Activated CD4-positive, alpha-beta T cell treated with anti-CD3 and anti-CD28 coated beads, Interleukin-2, Interleukin-6, amounts not matched to agents 100 ng/mL and 50 ng/mL, durations not matched to agents 16 hours and 8 hours (primary cell): ENCODE results near the gene SLC25A5.
A peak's percentile ranks its signal among the peaks of the same experiment; 100 is the strongest.
"Not testable (repeated sequence)": the region's sequence is repeated elsewhere in the genome, so short reads cannot be mapped to it uniquely, and the experiment has no call there.

Source experiments
- DNase-seq: peaks from one replicate; pipeline ENCODE4 v3.0.0-alpha.2; 2020

Gene SLC25A5

DNA sequence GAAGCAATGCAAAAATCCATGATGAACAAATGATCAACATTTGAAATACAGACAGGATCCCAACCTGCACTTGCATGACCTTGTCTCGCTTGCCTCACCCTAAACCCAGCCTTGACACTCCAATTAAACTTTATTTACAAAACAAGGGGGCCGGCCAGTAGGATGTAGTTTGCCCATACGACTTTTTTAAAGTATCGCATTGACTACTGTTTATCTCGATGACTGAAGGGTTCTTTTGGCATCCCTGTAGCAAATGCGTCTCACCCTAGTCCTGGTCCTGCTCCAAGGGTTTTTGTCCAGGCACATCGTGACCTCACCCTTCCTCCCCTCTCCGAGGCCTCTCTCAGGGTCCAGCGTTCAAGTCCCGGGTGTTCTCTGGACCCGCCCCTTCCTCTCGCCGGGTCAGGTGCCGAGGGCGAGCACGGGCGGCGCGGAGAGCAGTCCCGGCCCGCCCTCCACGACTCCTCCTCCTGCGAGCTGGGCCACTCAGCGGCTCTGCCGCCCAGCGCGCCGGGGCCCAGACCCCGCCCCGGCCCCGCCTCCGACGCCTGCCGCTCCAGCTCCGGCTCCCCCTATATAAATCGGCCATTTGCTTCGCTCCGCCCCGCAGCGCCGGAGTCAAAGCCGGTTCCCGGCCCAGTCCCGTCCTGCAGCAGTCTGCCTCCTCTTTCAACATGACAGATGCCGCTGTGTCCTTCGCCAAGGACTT, at the start of gene SLC25A5:
Gene SLC25A5 (plus strand): TSS at position 603 of the 709 bp plus-strand sequence. CDS start 72 bp downstream, at position 675.
- DNase-seq, result peak; percentile 89

DNA sequence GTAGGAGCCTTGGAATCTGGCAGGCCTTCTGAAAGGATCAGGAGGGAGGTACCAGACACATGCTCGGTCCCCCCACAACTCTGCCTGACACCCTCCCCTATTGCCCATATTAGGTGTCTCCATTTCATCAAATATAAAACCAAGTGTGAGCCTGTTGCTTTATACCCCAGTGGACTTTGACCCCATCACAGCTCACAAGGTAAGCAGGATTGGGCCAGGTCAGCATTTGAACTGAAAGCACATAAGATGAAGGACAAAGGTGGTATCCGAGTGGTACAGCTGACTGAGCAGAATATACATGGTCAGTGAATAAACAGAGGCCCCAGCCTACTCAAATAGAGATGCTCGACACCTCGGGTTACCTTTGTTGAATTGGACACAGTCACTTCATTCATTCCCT, 49.1 kb upstream of the SLC25A5 start:
- DNase-seq, result no peak

DNA sequence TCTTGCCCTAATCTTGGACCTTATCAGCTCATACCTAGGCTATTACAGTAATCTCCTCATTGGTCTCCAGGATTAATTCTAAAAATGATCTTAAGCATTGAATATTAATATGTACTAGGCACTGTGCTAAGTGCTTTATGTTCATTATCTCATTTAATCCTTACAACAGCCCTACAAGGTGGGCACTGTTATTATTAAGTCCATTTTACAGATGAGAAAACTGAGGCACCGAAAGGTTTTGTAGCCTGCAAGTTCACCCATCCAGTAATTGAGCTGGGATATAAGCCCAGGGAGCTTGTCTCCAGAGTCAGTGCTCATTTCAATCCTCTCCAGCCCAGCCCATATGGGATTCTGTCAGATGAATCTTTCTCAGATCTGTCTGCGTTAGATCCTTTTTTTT, 48.3 kb upstream of the SLC25A5 start:
- DNase-seq, result no peak

DNA sequence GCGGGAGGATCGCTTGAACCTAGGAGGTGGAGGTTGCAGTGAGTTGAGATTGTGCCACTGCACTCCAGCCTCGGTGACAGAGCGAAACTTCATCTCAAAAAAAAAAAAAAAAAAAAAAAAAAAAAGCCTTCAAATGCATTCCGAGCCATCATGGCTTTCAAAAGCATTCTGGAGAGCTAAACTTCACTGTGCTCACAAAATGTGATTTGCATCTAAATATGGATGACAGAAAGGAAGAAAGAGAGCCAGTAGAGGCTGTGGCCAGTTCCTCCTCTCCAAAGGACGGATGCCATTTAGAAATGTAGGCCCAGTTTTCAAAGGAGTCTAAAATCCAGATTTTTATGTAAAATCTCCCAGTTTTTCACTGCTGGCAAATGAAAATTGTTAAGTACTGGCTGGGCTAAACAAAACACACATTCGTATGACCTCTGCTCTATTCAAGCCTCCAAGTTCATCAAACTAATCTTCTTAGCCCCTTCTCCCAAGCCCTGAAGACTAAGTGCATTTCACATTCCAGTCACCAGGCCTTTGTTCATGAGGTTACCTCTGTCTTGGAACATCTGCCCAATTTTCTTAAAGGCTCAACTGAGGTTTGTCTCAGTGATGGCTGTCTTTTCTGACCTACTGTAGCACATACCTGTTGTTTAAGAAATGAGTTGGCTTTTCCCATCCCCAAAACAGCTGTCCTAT, 47.1 kb upstream of the SLC25A5 start:
- no peak for DNase-seq

DNA sequence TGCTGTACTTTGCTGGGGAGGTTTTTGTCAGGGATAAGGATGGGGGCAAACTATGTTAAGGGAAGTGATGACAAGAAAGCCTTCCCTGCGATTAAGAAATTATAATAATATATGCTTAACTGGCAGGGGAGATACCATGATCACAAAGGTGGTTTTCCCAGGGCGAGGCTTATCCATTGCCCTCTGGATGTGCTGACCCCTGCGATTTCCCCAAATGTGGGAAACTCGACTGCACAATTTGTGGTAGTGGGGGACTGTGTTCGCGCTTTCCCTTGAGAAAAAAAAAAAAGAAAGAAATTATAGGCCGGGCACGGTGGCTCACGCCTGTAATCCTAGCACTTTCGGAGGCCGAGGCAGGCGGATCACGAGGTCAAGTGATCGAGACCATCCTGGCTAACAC, 44.6 kb upstream of the SLC25A5 start:
- no peak for DNase-seq

DNA sequence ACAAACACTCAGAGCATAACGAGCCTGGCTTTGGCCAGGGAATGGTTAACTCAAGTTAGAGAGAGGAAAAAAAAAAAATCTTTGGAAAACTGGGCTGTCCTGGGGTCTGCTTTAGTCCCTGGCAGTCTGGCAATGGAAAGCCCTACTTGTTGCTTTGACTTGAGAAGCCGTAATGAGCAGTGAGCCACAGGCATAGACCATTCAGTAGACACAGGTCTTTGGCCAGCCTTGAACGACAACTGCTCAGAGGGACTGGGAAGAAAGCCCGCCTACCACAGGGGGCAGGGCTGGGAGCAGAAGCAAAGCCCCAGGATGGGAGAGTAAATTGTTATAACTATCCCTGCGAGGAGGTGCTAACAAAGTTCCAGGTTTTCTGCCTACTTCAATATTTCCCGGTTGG, 43.2 kb upstream of the SLC25A5 start:
- DNase-seq, result no peak

DNA sequence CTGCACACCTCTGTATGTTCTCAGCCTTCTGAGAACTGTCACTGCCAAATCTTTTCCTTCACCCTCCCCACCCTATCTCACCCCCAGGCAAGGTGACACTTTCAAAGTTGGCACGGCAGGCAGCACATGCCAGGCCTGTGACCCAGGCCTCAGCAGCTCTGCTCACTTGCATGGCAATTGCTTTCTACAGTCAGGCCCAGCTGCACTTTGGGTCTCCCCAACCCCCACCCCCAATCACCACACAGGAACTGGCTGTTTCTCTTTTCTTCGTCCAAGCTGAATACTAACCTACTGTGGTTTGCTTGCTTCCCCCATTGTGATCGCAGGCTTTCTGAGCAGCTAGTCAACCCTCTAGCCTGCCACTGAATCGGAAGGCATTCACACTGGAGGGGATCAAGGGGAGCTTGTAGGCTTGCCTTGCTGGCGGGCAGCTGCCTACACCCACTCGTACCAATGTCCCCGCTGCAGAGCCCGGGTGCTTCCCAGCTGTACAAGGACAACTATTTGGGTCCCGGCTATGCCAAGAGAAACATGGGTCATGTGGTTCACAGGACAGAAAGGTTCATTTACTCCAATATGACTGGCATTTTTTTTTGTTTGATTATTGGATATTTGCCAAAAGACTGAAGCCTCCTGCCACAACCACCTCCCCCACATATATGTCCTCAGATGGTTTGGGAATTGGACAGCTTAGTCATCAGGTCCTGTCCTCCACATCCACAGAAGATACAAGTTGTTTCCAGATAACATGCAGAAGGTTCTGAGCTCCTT, 41.0 kb upstream of the SLC25A5 start:
- no peak for DNase-seq

DNA sequence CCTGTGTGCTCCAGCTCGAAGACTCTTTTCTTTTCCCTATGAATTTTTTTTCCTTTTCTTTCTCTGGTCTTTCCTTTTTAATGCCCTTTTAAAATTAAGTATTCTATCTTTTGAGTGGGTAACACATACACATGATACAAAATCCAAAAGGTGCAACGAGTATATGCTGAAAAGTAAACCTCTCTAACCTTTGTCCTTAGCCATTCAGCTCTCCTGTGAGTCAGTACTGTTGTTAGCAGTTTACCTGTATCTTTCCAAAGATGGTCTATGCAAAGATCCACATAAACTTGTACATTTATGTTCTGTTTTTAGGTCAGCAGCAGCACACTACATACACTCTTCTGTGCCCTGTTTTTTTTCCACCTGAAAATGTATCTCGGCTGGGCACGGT, 40.5 kb upstream of the SLC25A5 start:
- no peak for DNase-seq

DNA sequence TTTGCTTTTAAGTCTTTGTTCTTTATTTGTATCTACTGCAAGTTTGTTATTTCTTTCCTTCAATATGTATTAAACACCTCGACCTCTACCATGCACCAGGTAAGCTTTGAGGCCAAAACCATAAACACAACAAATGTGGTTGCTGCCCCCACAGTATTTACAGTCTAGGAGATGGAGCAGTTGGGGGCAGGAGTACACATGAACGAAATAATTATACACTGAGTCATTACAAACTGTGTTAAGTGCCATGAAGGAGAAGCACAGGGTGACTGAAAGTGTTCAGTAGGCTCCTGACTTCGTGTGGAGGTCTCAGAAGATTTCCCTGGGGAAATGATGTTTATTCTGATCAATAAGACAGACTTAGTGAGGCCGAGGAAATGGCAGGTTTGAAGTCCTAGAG, 38.8 kb upstream of the SLC25A5 start:
- DNase-seq, result no peak

DNA sequence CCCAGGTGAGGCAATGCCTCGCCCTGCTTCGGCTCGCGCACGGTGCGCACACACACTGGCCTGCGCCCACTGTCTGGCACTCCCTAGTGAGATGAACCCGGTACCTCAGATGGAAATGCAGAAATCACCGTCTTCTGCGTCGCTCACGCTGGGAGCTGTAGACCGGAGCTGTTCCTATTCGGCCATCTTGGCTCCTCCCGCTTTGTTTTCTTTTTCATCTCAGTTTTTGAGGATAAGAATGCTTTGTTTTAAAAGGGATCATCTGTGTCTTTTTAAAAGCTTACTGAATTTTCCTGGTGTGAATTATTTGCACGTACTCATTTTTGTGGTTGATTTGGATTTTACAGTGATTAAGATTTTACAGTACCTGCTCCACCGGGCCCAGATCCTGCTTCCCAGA, 26.9 kb upstream of the SLC25A5 start:
- DNase-seq, result not testable (repeated sequence)

DNA sequence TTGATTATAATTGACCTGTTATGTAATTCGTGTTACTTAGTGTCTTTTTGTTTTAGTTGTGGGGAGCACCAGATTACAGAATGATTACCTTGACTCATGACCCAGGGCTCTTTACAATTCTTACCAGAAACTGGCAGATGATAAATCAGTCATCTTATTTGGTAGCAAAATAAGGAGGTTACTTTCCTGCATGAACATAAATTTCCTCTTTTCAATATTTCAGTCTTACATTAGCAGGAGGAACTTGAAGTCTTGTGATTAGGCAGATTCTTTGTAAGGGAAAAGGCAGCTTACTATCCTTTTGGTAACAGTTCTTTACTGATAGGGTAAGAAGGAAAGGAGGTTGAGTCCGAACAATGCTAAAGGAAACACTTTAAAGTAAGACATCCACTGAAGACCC, 26.0 kb upstream of the SLC25A5 start:
- no peak for DNase-seq

DNA sequence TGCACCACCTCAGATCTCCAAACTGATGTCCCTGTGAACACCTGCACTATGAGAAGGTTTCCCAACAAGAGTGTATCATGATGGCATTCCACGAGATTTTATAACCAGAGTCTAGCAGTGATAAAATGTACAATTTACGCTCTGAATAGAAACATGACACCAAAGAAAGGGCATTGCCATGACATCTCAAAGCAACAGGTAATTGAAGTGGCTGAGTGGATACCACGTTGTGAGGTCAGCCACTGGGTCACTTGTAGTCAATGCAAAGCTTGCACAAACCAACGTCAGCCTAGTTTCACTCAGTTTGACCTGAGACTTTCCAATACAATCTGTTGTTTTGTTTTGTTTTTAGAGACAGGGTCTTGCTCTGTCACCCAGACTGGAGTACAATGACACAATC, 15.0 kb upstream of the SLC25A5 start:
- no peak for DNase-seq

DNA sequence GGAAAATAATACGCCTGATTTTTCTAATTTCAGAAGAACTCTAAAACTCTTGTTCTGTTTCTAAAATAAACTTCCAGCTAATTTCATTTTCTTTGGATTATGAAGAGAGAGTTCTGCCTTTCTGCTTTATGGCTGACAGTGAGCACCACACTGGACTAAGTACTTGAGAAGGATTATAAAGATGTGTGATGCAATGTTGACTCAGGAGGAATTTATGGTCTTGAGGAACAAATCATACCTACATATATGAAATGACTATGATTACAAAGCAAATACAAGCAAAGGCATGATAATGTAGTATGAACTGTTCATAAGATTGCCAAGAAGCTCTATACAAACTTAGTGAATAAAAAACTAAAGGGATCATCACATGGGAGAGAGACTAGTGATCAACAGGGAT, 13.0 kb upstream of the SLC25A5 start:
- DNase-seq, result no peak

DNA sequence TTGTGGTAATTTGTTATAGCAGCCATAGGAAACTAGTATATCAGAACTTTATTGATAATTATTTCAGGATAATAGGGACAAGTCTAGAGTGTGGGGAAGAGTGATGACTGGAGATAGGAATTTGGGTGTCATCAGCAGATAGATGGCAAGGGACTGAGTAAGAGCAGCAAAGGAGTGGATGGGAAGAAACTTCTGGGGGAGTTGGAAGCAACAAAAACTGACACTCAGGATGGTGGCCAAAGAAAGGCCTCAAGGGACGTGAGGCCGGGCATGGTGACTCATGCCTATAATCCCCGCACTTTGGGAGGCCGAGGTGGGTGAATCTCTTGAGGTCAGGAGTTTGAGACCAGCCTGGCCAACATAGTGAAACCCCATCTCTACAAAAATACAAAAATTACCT, 9.1 kb upstream of the SLC25A5 start:
- DNase-seq, result no peak

DNA sequence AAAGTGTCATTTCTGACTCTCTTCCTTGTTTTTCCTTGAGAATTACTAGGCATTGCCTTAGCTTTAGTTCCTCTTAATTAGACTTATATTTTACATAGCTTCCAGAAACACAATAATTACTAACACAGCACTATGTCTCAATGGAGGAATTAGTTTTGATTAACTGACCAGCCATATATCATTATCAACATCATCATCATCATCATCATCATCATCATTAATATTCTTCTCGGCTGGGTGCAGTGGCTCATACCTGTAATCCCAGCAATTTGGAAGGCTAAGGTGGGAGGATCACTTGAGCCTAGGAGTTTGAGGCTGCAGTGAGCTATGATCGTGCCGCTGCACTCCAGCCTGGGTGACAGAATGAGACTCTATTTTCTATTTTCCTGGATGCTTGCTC, 2.7 kb upstream of the SLC25A5 start:
- DNase-seq, result no peak

DNA sequence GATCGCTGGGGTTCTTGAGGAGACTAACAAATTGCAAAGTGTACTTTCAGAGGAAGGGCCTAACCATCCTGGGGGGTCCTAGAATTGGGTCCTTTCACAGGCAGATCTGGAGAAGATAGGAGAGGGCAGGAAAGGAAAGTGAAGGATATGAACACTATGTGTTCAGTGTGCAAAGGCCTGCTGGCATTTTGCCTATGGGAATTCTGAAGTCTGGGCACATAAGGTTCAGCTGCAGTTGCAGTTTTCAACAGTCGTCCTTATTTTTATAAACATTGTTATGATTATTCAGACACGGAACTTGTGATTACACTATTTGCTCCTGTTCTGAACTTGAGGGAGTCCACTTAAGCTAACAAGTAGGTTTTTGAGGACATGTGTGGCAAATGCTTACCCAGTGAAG, 1.3 kb upstream of the SLC25A5 start:
- DNase-seq, result no peak

DNA sequence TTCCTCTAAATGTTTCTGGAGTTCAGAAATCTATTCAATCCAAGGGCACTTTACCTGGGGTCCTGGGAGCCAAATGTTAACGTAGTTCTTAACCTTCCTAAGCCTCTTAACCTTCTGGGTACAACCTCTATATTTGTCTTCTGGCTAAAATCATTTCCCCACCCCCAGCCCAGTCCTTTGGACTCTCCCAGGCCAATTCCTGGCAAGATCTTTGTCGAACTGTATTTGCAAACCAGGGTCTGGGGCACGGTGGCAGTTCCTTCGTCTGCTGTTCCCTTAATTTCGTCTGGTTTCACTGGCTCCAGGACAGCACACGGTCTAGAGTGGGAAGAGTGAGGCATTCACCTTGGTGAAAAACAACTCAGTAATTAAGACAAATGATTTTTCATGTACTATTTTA, 811 bp upstream of the SLC25A5 start:
- DNase-seq, result no peak

DNA sequence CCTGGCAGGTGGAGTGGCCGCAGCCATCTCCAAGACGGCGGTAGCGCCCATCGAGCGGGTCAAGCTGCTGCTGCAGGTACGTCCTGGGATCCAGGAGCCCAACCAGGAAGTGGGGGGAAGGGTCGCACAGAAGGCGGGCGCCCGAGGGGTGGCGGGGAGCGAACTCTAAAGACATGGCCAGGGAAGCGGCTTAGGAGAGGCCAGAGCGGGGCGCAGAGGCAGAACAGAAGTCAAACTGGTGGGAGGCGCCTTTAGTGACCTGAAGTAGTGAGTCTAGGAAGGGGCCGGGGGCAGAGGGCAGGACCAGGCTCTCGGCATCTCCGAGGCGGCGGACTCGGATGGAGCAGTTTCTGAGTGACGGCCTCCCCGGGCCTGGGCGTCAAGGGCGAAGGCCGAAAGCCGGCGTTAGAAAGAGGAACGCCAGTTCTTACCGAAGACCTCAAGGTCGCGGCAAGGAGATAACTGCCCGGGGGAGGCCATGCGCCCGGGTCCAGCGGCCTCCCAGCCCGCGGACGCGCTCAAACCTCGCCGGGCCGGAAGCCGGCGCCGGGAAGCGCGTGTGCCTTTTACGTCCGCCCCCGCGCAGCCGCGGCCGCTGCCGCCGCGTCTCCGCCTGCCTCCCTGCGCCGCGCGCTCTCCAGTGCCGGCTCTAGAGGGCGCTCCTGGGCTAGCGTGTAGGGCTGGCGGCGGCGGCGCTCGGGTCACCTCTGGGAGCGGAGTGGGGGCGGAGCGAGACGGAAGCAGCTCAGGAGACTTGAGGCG, 488 bp downstream of the SLC25A5 start:
- DNase-seq, result peak; percentile 91

DNA sequence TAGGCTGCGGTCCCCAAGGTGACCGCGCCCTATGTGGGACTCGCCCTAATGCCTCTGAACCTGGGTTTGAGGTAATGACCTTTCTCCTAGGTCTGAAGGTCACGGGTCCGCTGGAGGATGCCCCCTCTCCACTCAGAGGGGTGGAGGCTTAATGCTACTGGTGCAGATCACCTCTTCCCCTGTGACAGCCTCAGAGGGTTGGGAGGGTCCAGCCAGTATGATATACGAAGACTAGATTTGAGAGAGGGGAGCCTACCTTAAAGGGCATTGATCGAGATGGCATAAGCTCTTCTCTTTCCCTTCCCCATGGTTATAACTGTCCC, 1.0 kb downstream of the SLC25A5 start:
- no peak for DNase-seq

DNA sequence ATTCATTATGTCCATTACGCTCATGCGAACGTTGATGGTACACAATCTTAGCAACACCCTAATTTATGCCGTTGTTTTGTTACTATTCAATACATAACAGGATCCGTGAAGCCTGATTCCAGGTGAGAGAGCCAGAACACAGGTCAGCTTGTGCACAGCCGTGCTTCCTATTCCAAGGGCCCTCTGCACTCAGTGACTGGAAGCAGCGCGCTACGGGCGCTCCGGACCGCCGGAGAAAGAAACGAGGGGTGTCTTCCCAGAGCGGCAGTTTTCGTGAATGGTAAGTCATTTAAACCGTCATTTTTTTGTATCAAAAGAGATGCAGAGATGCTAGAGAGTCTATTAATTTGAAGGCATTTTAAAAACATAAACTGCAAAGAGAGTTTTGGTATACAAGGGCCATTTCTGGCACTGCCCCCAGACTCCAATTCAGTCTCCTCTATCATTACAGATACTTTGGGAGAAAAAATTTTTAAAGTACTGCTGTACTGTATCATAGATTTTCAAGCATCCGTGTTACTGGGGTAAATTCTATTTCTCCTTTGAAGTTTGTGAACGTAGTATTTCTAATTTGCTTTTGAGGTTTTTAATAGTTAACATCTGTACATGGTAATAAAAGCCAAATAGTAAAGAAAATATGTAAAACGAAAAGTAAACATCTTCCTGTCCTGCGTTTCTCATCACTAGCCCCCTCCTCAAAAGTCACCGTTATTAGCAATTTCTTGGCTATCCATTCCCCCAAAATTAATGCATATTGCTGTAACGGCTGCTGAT, 6.6 kb downstream of the SLC25A5 start:
- no peak for DNase-seq

DNA sequence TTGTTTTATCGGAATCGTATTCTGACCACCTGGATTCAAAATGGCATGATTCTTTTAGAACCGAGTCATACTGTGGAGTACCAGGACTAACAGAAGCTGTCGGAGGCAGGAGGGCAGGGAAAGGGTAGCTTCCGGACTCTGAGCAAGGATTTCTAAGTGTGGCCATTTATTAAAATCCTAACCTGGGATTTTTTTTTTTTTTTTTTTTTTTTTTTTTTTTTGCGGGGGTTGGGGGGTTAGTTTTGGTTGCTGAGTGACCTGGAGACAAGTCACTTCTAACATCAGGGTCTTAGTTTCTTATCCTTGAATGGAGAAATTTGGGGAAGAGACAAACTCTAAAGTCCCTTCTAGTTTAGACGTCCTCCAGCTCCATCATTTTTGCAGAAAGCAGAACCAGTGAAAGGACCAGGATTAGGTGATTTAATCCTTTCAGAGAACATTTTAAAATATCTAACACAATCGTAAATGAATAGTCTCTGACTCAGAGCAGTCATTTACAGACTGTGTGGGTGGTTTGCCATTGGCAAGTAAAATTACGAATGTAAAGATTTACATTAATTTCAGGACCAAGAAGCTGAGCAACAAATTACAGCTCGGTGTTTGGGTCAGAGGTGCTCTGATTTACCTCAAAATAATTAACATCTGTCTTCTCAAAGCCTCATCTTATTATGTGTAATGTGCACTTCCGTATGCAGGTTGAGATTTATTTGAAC, 7.3 kb downstream of the SLC25A5 start:
- peak; percentile 22 for DNase-seq

DNA sequence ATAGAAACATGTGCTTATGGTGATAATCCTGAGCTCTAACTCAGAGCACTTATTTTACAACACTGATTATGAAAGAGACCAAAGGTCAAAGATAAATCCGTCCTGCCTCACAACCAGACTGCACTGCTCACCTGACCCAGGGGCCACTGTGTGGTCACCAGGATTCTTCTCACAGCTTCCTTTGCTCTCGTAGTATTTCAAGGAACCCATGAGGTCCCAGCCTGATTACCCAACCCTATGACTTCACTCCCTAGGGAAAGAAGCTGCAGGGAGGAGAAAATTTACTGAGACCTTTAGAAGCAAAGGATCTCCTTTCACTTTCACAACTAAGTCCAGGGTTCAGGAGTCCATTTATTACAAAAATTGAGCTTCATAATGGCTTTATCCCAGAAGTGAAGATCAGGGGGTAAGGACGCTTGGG, 9.6 kb downstream of the SLC25A5 start:
- no peak for DNase-seq
